ENCODE data around the gene IGF1R.

IGF1R gene

DNA sequence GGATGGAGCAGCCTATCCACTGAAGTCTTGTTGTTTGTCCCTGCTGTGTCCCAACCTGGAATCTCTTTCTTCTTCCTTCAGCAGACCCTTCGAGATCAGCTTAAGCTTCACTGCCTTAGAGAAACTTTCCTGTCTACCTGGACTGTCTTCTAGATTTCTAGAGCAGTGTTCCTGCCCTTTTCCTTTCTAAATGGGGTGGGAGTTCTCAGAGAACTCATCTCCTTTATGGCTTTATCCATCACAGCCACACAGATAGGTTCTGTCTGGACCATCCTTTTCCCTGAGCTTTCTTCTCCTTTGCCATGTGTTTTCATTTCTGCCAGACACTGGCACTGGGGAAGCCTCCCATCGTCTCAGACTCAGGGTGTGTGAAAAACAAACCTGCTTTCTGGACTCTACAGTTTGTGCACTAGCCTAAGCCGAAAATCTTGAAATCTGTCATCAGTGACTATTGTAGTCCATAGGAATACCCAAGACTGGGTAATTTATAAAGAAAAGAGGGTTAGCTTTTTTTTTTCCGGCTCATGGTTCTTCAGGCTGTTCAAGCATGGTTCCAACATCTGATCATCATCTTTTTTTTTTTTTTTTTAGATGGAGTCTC is 181.8 kb downstream of the IGF1R start:
- H3K4me1 ChIP-seq (ENCODE audit: control insufficient read depth in 2 of 2, insufficient read depth in 2 of 2, low read length in 2 of 2), result no peaks in the 10 kb centered on the region
- H3K36me3 ChIP-seq (ENCODE audit: control insufficient read depth in 2 of 2, insufficient read depth in 2 of 2, low read length in 2 of 2), result no peaks in the 10 kb centered on the region
- H3K9me3 ChIP-seq (ENCODE audit: control insufficient read depth in 2 of 2, low read length in 2 of 2), result peaks cover 15 to 23% of the 10 kb centered on the region in 2 donors
- H3K4me3 ChIP-seq (ENCODE audit: low read length in 2 of 2), result no peak overlapping the region
- no peaks in the 10 kb centered on the region for H3K27me3 ChIP-seq (ENCODE audit: control insufficient read depth in 2 of 2, insufficient read depth in 2 of 2, low read length in 2 of 2)
- H3K9ac ChIP-seq (ENCODE audit: low read depth in 1 of 2, low read length in 2 of 2), result no peak overlapping the region
- no peak overlapping the region for H3K27ac ChIP-seq (ENCODE audit: low read depth in 2 of 2, low read length in 2 of 2)

DNA sequence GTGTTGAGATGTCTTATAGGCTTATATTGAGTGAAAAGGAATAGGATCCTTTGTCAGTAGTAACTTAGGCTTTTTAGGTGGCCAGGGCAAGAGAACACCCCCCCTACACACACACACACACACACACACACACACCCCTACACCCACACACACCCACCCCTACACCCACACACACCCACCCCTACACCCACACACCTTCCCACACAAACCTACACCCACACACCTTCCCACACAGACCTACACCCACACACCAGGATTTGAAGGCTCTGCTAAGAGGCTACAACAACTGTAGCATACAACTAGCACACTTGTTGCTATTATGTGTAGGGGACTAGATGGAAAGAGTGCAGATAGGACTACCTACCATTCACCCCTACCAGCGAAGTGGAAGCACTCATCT is 186.6 kb downstream of the IGF1R start:
- no peak overlapping the region for H3K4me3 ChIP-seq (ENCODE audit: low read length in 2 of 2)
- H3K27ac ChIP-seq (ENCODE audit: low read depth in 2 of 2, low read length in 2 of 2), result no peak overlapping the region
- H3K9me3 ChIP-seq (ENCODE audit: control insufficient read depth in 2 of 2, low read length in 2 of 2), result peaks cover 12 to 15% of the 10 kb centered on the region in 2 donors
- no peaks in the 10 kb centered on the region for H3K4me1 ChIP-seq (ENCODE audit: control insufficient read depth in 2 of 2, insufficient read depth in 2 of 2, low read length in 2 of 2)
- no peaks in the 10 kb centered on the region for H3K27me3 ChIP-seq (ENCODE audit: control insufficient read depth in 2 of 2, insufficient read depth in 2 of 2, low read length in 2 of 2)
- H3K36me3 ChIP-seq (ENCODE audit: control insufficient read depth in 2 of 2, insufficient read depth in 2 of 2, low read length in 2 of 2), result no peaks in the 10 kb centered on the region
- H3K9ac ChIP-seq (ENCODE audit: low read depth in 1 of 2, low read length in 2 of 2), result no peak overlapping the region

GRCh38 chr15:98835876-98836275 is 187.5 kb downstream of the IGF1R start:
- H3K36me3 ChIP-seq (ENCODE audit: control insufficient read depth in 2 of 2, insufficient read depth in 2 of 2, low read length in 2 of 2), result no peaks in the 10 kb centered on the region
- H3K4me3 ChIP-seq (ENCODE audit: low read length in 2 of 2), result no peak overlapping the region
- H3K4me1 ChIP-seq (ENCODE audit: control insufficient read depth in 2 of 2, insufficient read depth in 2 of 2, low read length in 2 of 2), result no peaks in the 10 kb centered on the region
- no peak overlapping the region for H3K9ac ChIP-seq (ENCODE audit: low read depth in 1 of 2, low read length in 2 of 2)
- no peak overlapping the region for H3K27ac ChIP-seq (ENCODE audit: low read depth in 2 of 2, low read length in 2 of 2)
- no peaks in the 10 kb centered on the region for H3K27me3 ChIP-seq (ENCODE audit: control insufficient read depth in 2 of 2, insufficient read depth in 2 of 2, low read length in 2 of 2)
- peaks cover 8 to 10% of the 10 kb centered on the region in 2 donors for H3K9me3 ChIP-seq (ENCODE audit: control insufficient read depth in 2 of 2, low read length in 2 of 2)

- H3K4me3 ChIP-seq (ENCODE audit: low read length in 2 of 2), result no peak overlapping the region
- no peak overlapping the region for H3K9ac ChIP-seq (ENCODE audit: low read depth in 1 of 2, low read length in 2 of 2)
- H3K4me1 ChIP-seq (ENCODE audit: control insufficient read depth in 2 of 2, insufficient read depth in 2 of 2, low read length in 2 of 2), result no peaks in the 10 kb centered on the region
- no peaks in the 10 kb centered on the region for H3K36me3 ChIP-seq (ENCODE audit: control insufficient read depth in 2 of 2, insufficient read depth in 2 of 2, low read length in 2 of 2)
- H3K27ac ChIP-seq (ENCODE audit: low read depth in 2 of 2, low read length in 2 of 2), result no peak overlapping the region
- H3K9me3 ChIP-seq (ENCODE audit: control insufficient read depth in 2 of 2, low read length in 2 of 2), result no peaks in the 10 kb centered on the region
- no peaks in the 10 kb centered on the region for H3K27me3 ChIP-seq (ENCODE audit: control insufficient read depth in 2 of 2, insufficient read depth in 2 of 2, low read length in 2 of 2)
Observed at GRCh38 chr15:98838387-98839259, 190.3 kb downstream of the IGF1R start.

- no peak overlapping the region for H3K4me3 ChIP-seq (ENCODE audit: low read length in 2 of 2)
- no peak overlapping the region for H3K9ac ChIP-seq (ENCODE audit: low read depth in 1 of 2, low read length in 2 of 2)
- H3K9me3 ChIP-seq (ENCODE audit: control insufficient read depth in 2 of 2, low read length in 2 of 2), result no peaks in the 10 kb centered on the region
- H3K36me3 ChIP-seq (ENCODE audit: control insufficient read depth in 2 of 2, insufficient read depth in 2 of 2, low read length in 2 of 2), result no peaks in the 10 kb centered on the region
- peaks cover 0 to 3% of the 10 kb centered on the region in 2 donors for H3K4me1 ChIP-seq (ENCODE audit: control insufficient read depth in 2 of 2, insufficient read depth in 2 of 2, low read length in 2 of 2)
- no peaks in the 10 kb centered on the region for H3K27me3 ChIP-seq (ENCODE audit: control insufficient read depth in 2 of 2, insufficient read depth in 2 of 2, low read length in 2 of 2)
- no peak overlapping the region for H3K27ac ChIP-seq (ENCODE audit: low read depth in 2 of 2, low read length in 2 of 2)
Observed at GRCh38 chr15:98840053-98840452, 191.7 kb downstream of the IGF1R start.

DNA sequence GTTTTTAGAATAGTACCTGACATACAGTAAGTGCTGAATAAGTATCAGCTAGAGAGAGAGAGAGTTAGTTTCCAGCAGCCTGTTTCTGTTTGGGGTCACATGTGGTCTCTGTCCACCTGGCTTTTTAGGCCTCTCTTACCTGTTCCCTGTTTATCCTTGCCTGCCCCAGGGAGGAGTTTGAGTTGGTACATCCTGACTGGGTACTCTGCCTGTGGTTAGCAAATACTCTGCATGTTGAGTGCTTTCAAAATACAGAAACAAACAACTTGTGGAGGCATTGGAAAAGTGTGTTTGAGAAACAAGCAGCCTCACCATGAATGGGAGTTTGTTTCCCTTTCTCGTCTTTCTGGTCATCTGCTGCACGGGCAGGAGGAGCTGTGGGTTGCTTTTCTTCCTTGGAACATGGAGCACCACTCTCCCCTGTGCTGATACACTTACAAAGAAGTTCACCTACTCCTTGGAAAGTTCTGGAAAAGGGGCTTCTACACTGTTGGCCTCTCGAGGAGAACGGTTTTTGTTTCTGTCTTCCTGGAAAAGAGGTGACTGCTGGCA is 193.2 kb downstream of the IGF1R start:
- Histone ChIP-seq H3K4me3 (ENCODE audit: low read length in 2 of 2) (no peak overlapping the region), H3K27ac (ENCODE audit: low read depth in 2 of 2, low read length in 2 of 2) (no peak overlapping the region), H3K9ac (ENCODE audit: low read depth in 1 of 2, low read length in 2 of 2) (no peak overlapping the region), H3K27me3 (ENCODE audit: control insufficient read depth in 2 of 2, insufficient read depth in 2 of 2, low read length in 2 of 2) (no peaks in the 10 kb centered on the region), H3K36me3 (ENCODE audit: control insufficient read depth in 2 of 2, insufficient read depth in 2 of 2, low read length in 2 of 2) (no peaks in the 10 kb centered on the region), H3K9me3 (ENCODE audit: control insufficient read depth in 2 of 2, low read length in 2 of 2) (no peaks in the 10 kb centered on the region), H3K4me1 (ENCODE audit: control insufficient read depth in 2 of 2, insufficient read depth in 2 of 2, low read length in 2 of 2) (peaks cover 0 to 3% of the 10 kb centered on the region in 2 donors)

DNA sequence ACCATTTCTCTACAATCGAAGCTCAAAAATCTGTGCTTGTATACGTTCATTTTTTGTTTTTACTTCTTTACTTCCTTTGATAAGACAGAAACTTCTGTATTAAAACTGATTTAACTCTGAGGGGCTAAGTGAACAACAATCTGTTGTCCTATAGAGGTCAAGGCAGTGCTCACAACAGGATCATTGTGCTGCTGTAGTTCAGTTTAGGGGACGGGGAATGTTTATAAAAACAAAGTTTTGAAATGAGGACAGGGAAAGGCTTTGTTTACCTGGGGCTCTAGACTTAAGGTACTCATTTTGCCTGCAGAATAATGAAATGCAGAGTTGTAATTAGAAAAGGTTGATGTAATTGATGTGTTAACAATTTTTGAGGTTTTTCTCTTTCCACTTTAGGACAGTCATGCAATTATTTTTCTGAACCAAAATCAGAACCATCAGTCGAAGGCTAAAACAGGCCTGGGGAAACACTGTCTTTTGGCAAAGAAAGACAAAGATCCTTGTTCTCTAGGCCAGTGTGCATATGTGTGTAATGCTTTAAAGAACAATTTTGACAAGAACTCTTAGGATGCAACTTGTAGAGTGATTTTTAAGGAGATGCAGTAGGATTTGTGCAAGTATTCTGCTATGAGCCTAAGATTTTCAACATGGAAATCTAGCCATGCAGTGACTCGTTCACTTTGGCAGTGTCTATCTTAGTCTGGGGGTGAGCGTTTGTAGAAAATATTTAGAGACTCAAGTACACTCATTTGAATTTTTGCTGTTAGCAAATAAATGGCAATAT is 194.0 kb downstream of the IGF1R start:
- Histone ChIP-seq H3K9ac (ENCODE audit: low read depth in 1 of 2, low read length in 2 of 2) (no peak overlapping the region), H3K27ac (ENCODE audit: low read depth in 2 of 2, low read length in 2 of 2) (no peak overlapping the region), H3K36me3 (ENCODE audit: control insufficient read depth in 2 of 2, insufficient read depth in 2 of 2, low read length in 2 of 2) (no peaks in the 10 kb centered on the region), H3K9me3 (ENCODE audit: control insufficient read depth in 2 of 2, low read length in 2 of 2) (no peaks in the 10 kb centered on the region), H3K4me1 (ENCODE audit: control insufficient read depth in 2 of 2, insufficient read depth in 2 of 2, low read length in 2 of 2) (peaks cover 0 to 3% of the 10 kb centered on the region in 2 donors), H3K4me3 (ENCODE audit: low read length in 2 of 2) (no peak overlapping the region), H3K27me3 (ENCODE audit: control insufficient read depth in 2 of 2, insufficient read depth in 2 of 2, low read length in 2 of 2) (no peaks in the 10 kb centered on the region)

- Histone ChIP-seq H3K9me3 (ENCODE audit: control insufficient read depth in 2 of 2, low read length in 2 of 2) (no peaks in the 10 kb centered on the region), H3K4me1 (ENCODE audit: control insufficient read depth in 2 of 2, insufficient read depth in 2 of 2, low read length in 2 of 2) (peaks cover 0 to 3% of the 10 kb centered on the region in 2 donors), H3K27ac (ENCODE audit: low read depth in 2 of 2, low read length in 2 of 2) (no peak overlapping the region), H3K9ac (ENCODE audit: low read depth in 1 of 2, low read length in 2 of 2) (no peak overlapping the region), H3K36me3 (ENCODE audit: control insufficient read depth in 2 of 2, insufficient read depth in 2 of 2, low read length in 2 of 2) (no peaks in the 10 kb centered on the region), H3K27me3 (ENCODE audit: control insufficient read depth in 2 of 2, insufficient read depth in 2 of 2, low read length in 2 of 2) (no peaks in the 10 kb centered on the region), H3K4me3 (ENCODE audit: low read length in 2 of 2) (no peak overlapping the region)
Observed at GRCh38 chr15:98842973-98843285, 194.6 kb downstream of the IGF1R start.

- Histone ChIP-seq H3K27me3 (ENCODE audit: control insufficient read depth in 2 of 2, insufficient read depth in 2 of 2, low read length in 2 of 2) (no peaks in the 10 kb centered on the region), H3K9me3 (ENCODE audit: control insufficient read depth in 2 of 2, low read length in 2 of 2) (no peaks in the 10 kb centered on the region), H3K27ac (ENCODE audit: low read depth in 2 of 2, low read length in 2 of 2) (no peak overlapping the region), H3K4me3 (ENCODE audit: low read length in 2 of 2) (no peak overlapping the region), H3K4me1 (ENCODE audit: control insufficient read depth in 2 of 2, insufficient read depth in 2 of 2, low read length in 2 of 2) (peaks cover 0 to 3% of the 10 kb centered on the region in 2 donors), H3K9ac (ENCODE audit: low read depth in 1 of 2, low read length in 2 of 2) (no peak overlapping the region), H3K36me3 (ENCODE audit: control insufficient read depth in 2 of 2, insufficient read depth in 2 of 2, low read length in 2 of 2) (no peaks in the 10 kb centered on the region)
Observed at GRCh38 chr15:98843844-98844243, 195.5 kb downstream of the IGF1R start.

GRCh38 chr15:98844261-98844660 is 195.9 kb downstream of the IGF1R start:
- no peak overlapping the region for H3K9ac ChIP-seq (ENCODE audit: low read depth in 1 of 2, low read length in 2 of 2)
- H3K36me3 ChIP-seq (ENCODE audit: control insufficient read depth in 2 of 2, insufficient read depth in 2 of 2, low read length in 2 of 2), result no peaks in the 10 kb centered on the region
- H3K4me1 ChIP-seq (ENCODE audit: control insufficient read depth in 2 of 2, insufficient read depth in 2 of 2, low read length in 2 of 2), result peaks cover 0 to 3% of the 10 kb centered on the region in 2 donors
- no peak overlapping the region for H3K27ac ChIP-seq (ENCODE audit: low read depth in 2 of 2, low read length in 2 of 2)
- no peaks in the 10 kb centered on the region for H3K27me3 ChIP-seq (ENCODE audit: control insufficient read depth in 2 of 2, insufficient read depth in 2 of 2, low read length in 2 of 2)
- no peaks in the 10 kb centered on the region for H3K9me3 ChIP-seq (ENCODE audit: control insufficient read depth in 2 of 2, low read length in 2 of 2)
- no peak overlapping the region for H3K4me3 ChIP-seq (ENCODE audit: low read length in 2 of 2)

All from mucosa of rectum (tissue), 2 donors.